OCI-LY1 (cell line): ENCODE measurements around the gene ARHGAP1.

Experiments
- H2AFZ ChIP-seq: fragments of 200-600 bp; sonication (generic), shearing (Covaris generic); 2 replicates; pipeline ENCODE4 v1.6.0; 2014; ENCODE audit warnings: antibody characterized with exemption, mild to moderate bottlenecking, low read length
- H3F3A ChIP-seq: fragments of 200-600 bp; sonication (generic), shearing (Covaris generic); 2 replicates; pipeline ENCODE4 v1.6.0; 2014; ENCODE audit warnings: mild to moderate bottlenecking, antibody characterized with exemption, low read length, moderate library complexity; ENCODE audit not compliant: insufficient read depth
- H3K27ac ChIP-seq: fragments of 200-600 bp; sonication (generic); 2 replicates; pipeline ENCODE4 v1.5.1; 2014; ENCODE audit warnings: low read length, mixed run types, mild to moderate bottlenecking, low read depth; ENCODE audit not compliant: poor library complexity, severe bottlenecking
- H3K27me3 ChIP-seq: fragments of 200-600 bp; sonication (generic); 2 replicates; pipeline ENCODE4 v1.6.0; 2014; ENCODE audit warnings: antibody characterized with exemption, mild to moderate bottlenecking, low read length, moderate library complexity; ENCODE audit not compliant: insufficient read depth
- H3K36me3 ChIP-seq: fragments of 200-600 bp; sonication (generic); 2 replicates; pipeline ENCODE4 v1.6.1; 2014; ENCODE audit warnings: mild to moderate bottlenecking, antibody characterized with exemption, low read length, moderate library complexity, mixed read lengths; ENCODE audit not compliant: insufficient read depth
- H3K4me1 ChIP-seq: fragments of 200-600 bp; sonication (generic); 2 replicates; pipeline ENCODE4 v1.5.1; 2014; ENCODE audit warnings: mild to moderate bottlenecking, low read length, moderate library complexity; ENCODE audit not compliant: insufficient read depth, severe bottlenecking
- H3K4me2 ChIP-seq: fragments of 200-600 bp; sonication (generic), shearing (Covaris generic); 2 replicates; pipeline ENCODE4 v1.6.1; 2014; ENCODE audit warnings: low read length
- H3K4me3 ChIP-seq: fragments of 200-600 bp; sonication (generic); 2 replicates; pipeline ENCODE4 v1.5.1; 2014; ENCODE audit warnings: low read length, low read depth, mild to moderate bottlenecking, mixed read lengths; ENCODE audit not compliant: poor library complexity, severe bottlenecking
- H3K79me2 ChIP-seq: fragments of 200-600 bp; shearing (Covaris generic); 2 replicates; pipeline ENCODE4 v1.6.1; 2016; ENCODE audit warnings: mixed run types, low read length, mixed read lengths; ENCODE audit not compliant: insufficient read depth
- H3K9ac ChIP-seq: fragments of 200-600 bp; sonication (generic), shearing (Covaris generic); 2 replicates; pipeline ENCODE4 v1.6.1; 2014; ENCODE audit warnings: mild to moderate bottlenecking, low read length, mixed read lengths
- H3K9me2 ChIP-seq: fragments of 200-600 bp; sonication (generic), shearing (Covaris generic); 2 replicates; pipeline ENCODE4 v1.6.1; 2014; ENCODE audit warnings: low read depth, mild to moderate bottlenecking, low read length, mixed read lengths
- H3K9me3 ChIP-seq: fragments of 200-600 bp; shearing (Covaris generic); 2 replicates; pipeline ENCODE4 v1.6.1; 2014; ENCODE audit warnings: low read length, mixed read lengths
- H4K20me1 ChIP-seq: fragments of 200-600 bp; sonication (generic), shearing (Covaris generic); 2 replicates; pipeline ENCODE4 v1.6.0; 2016; ENCODE audit warnings: mild to moderate bottlenecking, low read length; ENCODE audit not compliant: insufficient read depth
- CTCF ChIP-seq: fragments of 200-600 bp; sonication (generic), shearing (Covaris generic); IDR thresholded peaks from 2 replicates; pipeline ENCODE4 v1.5.1; 2017; ENCODE audit warnings: mild to moderate bottlenecking, antibody characterized with exemption, low read length, moderate library complexity, mixed read lengths
- EZH2 ChIP-seq: fragments of 200-600 bp; sonication (generic), shearing (Covaris generic); IDR thresholded peaks from 2 replicates; pipeline ENCODE4 v1.8.0; 2017; ENCODE audit warnings: borderline replicate concordance, mixed run types, mild to moderate bottlenecking, antibody characterized with exemption, low read length, moderate library complexity, mixed read lengths

ARHGAP1 gene

GRCh38 chr11:46665356-46665755 is 35.1 kb downstream of the ARHGAP1 start:
- no peaks in the 10 kb centered on the region for H3K79me2 ChIP-seq
- H3F3A ChIP-seq, result no peaks in the 10 kb centered on the region
- H3K4me3 ChIP-seq, result no peak overlapping the region
- no peaks in the 10 kb centered on the region for H3K27me3 ChIP-seq
- no peak overlapping the region for H3K9ac ChIP-seq
- H3K4me2 ChIP-seq, result no peak overlapping the region
- H3K36me3 ChIP-seq, result peaks cover 78% of the 10 kb centered on the region
- no peak overlapping the region for H3K27ac ChIP-seq
- peaks cover 28% of the 10 kb centered on the region for H3K4me1 ChIP-seq
- H2AFZ ChIP-seq, result no peak overlapping the region
- no peaks in the 10 kb centered on the region for H3K9me2 ChIP-seq
- no peaks in the 10 kb centered on the region for H3K9me3 ChIP-seq
- TF ChIP-seq CTCF, result no peak
- no peak for TF ChIP-seq EZH2
- no peaks in the 10 kb centered on the region for H4K20me1 ChIP-seq

GRCh38 chr11:46664612-46665011 is 35.8 kb downstream of the ARHGAP1 start:
- H3K4me1 ChIP-seq, result peaks cover 31% of the 10 kb centered on the region
- no peaks in the 10 kb centered on the region for H3F3A ChIP-seq
- H3K9me3 ChIP-seq, result no peaks in the 10 kb centered on the region
- H4K20me1 ChIP-seq, result no peaks in the 10 kb centered on the region
- no peak for TF ChIP-seq EZH2
- TF ChIP-seq CTCF, result no peak
- H2AFZ ChIP-seq, result no peak overlapping the region
- H3K79me2 ChIP-seq, result no peaks in the 10 kb centered on the region
- H3K9me2 ChIP-seq, result no peaks in the 10 kb centered on the region
- H3K27ac ChIP-seq, result no peak overlapping the region
- no peaks in the 10 kb centered on the region for H3K27me3 ChIP-seq
- no peak overlapping the region for H3K4me2 ChIP-seq
- H3K9ac ChIP-seq, result no peak overlapping the region
- peaks cover 79% of the 10 kb centered on the region for H3K36me3 ChIP-seq
- no peak overlapping the region for H3K4me3 ChIP-seq

DNA sequence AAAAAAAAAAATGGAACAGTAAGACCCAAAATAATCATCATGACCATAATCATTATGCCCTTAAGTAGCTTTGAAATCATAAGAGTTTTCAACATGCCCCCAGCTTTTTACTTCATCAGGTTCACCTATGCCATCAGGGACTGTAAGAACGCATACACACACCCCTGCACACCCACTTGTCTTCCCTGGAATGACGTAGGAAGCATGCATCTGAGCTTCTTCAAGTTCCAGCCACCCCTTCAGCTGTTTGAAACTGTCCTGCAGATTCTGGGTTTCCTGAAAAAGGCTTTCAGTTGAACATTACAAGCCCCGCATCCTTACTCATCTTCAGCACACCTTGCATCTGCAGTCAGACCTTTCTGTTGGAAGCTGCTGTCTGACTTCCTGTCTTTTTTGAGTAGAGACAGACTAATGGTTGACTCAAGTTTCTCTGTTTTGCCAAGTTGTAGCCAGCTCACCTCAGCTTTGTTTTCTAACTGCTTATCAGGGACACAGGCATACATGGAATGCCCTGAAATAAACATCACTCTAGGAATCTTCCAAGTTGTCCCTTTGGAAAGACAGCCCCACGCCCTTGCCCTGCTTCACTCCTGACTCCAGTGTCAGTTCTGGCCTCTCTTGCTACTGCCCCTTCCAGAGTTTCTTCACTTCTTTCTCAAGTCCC is 37.0 kb downstream of the ARHGAP1 start:
- Histone ChIP-seq H3K9me2 (no peaks in the 10 kb centered on the region), H3K4me2 (no peak overlapping the region), H2AFZ (no peak overlapping the region), H4K20me1 (no peaks in the 10 kb centered on the region), H3K36me3 (peaks cover 79% of the 10 kb centered on the region; the same call in 1 of the 2 replicates), H3F3A (no peaks in the 10 kb centered on the region), H3K9me3 (no peaks in the 10 kb centered on the region), H3K4me3 (no peak overlapping the region), H3K27me3 (no peaks in the 10 kb centered on the region), H3K9ac (no peak overlapping the region), H3K27ac (peak overlapping the region; percentile 55), H3K79me2 (no peaks in the 10 kb centered on the region), H3K4me1 (peaks cover 34% of the 10 kb centered on the region)
- no peak for TF ChIP-seq EZH2
- TF ChIP-seq CTCF, result no peak
